Measurements from ENCODE around the gene RPL28. TPM values are rescaled to one million over a fixed set of nuclear protein-coding genes. Genes with fewer than 3 reads are reported as not detected.

The RPL28 gene
- total RNA-seq, 4 donors from 2014 or later, result 20.7 to 1,084 (median 431) TPM

DNA sequence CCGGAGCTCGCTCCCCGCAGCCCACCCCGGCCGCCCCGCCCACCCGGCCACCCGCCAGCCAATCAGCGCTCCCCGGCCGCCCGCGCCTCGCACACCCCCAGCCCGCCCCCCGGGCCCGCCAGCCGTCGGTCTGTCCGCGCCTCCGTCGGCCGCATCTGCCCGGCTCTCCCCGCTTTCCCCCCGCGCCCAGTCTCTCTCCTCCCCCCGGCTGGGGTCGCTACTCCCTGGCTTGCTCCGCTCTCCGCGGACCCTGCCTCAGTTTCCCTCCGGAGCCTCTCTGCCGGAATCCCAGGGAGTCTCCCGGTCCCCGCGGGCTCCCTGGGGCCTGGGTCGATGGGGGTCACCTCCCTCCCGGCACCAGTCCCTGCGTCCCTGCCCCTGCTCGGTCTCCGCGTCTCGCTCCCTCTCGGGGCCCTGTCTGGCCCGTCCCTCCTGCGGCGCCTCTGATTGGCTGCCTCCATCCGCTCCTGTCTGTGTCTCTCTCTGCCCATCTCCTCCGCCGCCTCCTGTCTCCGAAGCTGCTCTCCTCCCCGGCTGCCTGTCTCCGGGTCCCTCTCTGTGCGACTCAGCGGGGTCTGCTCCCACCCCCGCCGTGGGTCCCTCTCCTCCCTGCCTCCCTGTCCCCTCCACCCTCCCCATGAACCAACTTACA, 16.0 kb upstream of the RPL28 start:
- TF ChIP-seq, protein P1, sequence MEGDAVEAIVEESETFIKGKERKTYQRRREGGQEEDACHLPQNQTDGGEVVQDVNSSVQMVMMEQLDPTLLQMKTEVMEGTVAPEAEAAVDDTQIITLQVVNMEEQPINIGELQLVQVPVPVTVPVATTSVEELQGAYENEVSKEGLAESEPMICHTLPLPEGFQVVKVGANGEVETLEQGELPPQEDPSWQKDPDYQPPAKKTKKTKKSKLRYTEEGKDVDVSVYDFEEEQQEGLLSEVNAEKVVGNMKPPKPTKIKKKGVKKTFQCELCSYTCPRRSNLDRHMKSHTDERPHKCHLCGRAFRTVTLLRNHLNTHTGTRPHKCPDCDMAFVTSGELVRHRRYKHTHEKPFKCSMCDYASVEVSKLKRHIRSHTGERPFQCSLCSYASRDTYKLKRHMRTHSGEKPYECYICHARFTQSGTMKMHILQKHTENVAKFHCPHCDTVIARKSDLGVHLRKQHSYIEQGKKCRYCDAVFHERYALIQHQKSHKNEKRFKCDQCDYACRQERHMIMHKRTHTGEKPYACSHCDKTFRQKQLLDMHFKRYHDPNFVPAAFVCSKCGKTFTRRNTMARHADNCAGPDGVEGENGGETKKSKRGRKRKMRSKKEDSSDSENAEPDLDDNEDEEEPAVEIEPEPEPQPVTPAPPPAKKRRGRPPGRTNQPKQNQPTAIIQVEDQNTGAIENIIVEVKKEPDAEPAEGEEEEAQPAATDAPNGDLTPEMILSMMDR (IDR thresholded peaks at IDR 0.05), result no peak
- TF ChIP-seq POLR2A (IDR thresholded peaks at IDR 0.05), result no peak
- no peaks in the 10 kb centered on the region for H3K9me3 ChIP-seq
- intact Hi-C loops (cut with DNase I; ENCODE audit: low total_unique reads), result no loop called here
- H3K4me1 ChIP-seq, result peaks cover 0 to 14% of the 10 kb centered on the region in 2 donors
- no peak overlapping the region for H3K4me3 ChIP-seq
- peaks cover 17 to 20% of the 10 kb centered on the region in 2 donors for H3K27me3 ChIP-seq
- no peaks in the 10 kb centered on the region for H3K36me3 ChIP-seq
- no peak for DNase-seq
- no peak overlapping the region for H3K27ac ChIP-seq

DNA sequence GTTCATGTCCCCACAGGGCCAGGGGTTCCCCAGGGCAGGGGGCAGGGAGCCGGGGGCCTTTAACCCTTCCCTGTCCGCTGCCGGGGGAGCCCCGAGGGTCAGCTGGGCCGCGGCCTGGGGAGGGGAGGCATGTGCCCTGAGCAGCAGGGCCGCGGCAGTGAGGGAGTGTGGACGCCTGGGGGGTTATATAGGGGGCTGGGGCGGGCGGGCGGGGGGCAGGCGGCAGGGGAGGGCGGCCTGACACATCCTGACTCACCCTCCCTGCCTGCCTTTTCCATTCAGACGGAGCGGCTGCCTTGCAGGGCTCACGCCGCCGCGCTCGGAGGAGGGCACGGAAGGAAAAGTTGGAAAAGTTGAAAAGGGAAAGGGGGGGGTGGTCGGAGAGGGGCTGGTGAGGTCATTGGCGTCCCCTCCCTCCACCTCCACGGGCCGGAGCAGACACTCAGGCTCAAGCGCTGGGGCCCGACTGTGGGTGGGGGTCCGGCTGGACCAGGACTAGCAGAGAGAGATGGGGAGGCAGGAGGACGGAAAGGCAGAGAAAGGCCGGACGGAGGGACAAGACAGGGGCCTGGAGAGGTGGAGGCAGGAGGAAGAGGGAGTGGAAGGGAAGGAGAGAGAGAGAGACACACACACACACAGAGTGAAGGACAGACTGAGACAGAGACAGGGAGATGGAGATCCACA, 15.3 kb upstream of the RPL28 start, which contains the start of gene IL11:
Gene IL11 (minus strand): TSS at position 159 of the 684 bp plus-strand sequence. CDS start 153 bp downstream, at position 6.
- TF ChIP-seq, protein P1 (IDR thresholded peaks at IDR 0.05), result no peak
- TF ChIP-seq POLR2A (IDR thresholded peaks at IDR 0.05), result no peak
- intact Hi-C loops (cut with DNase I; ENCODE audit: low total_unique reads), result no loop called here
- no peaks in the 10 kb centered on the region for H3K9me3 ChIP-seq
- H3K4me1 ChIP-seq, result peaks cover 0 to 14% of the 10 kb centered on the region in 2 donors
- H3K36me3 ChIP-seq, result no peaks in the 10 kb centered on the region
- peaks cover 17 to 22% of the 10 kb centered on the region in 2 donors for H3K27me3 ChIP-seq
- no peak within 1 kb of the TSS for H3K4me3 ChIP-seq
- no peak for DNase-seq
- H3K27ac ChIP-seq, result no peak within 1 kb of the TSS

DNA sequence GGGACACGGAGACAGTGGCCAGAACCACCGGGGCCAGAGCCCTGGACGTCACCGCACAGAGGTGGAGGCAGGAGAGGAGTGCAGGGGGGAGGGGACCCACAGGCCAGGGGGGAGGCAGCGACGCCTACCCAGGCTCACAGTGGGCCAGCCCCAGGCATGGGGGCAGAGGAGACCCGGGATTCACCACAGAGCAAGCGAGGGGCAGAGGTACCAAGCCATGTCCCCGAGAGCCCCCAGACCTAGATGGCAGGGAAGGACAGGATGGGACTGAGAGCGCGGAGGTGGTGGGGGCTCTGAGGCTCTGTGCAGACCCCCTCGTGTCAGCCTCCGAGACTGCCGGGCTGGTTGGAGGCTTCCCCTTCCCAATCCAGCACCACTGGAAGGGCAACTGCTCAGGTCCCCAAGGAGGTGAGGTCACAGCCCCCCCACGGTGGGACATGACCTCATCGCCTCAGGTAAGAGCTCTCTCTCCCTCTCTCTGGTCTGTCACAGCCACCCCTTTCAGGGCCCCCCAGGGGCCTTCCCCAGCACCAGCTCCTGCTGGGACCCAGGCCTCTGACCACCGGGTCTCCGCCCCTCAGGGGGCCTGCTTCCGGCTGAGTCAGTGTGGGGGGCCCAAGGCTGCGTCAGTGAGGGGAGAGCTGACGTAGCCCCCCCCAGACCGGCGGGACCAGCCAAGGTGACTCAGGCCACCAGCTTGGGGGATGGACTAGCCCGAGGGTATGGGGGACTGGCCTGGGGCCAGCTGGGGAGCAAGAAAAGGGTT, 13.2 kb upstream of the RPL28 start:
- intact Hi-C loops (cut with DNase I; ENCODE audit: low total_unique reads), result no loop called here
- no peak for DNase-seq
- TF ChIP-seq POLR2A (IDR thresholded peaks at IDR 0.05), result no peak
- TF ChIP-seq, protein P1 (IDR thresholded peaks at IDR 0.05), result no peak
- no peaks in the 10 kb centered on the region for H3K9me3 ChIP-seq
- peaks cover 0 to 15% of the 10 kb centered on the region in 2 donors for H3K4me1 ChIP-seq
- H3K27ac ChIP-seq, result no peak overlapping the region
- H3K36me3 ChIP-seq, result no peaks in the 10 kb centered on the region
- no peak overlapping the region for H3K4me3 ChIP-seq
- H3K27me3 ChIP-seq, result peaks cover 17 to 36% of the 10 kb centered on the region in 2 donors

DNA sequence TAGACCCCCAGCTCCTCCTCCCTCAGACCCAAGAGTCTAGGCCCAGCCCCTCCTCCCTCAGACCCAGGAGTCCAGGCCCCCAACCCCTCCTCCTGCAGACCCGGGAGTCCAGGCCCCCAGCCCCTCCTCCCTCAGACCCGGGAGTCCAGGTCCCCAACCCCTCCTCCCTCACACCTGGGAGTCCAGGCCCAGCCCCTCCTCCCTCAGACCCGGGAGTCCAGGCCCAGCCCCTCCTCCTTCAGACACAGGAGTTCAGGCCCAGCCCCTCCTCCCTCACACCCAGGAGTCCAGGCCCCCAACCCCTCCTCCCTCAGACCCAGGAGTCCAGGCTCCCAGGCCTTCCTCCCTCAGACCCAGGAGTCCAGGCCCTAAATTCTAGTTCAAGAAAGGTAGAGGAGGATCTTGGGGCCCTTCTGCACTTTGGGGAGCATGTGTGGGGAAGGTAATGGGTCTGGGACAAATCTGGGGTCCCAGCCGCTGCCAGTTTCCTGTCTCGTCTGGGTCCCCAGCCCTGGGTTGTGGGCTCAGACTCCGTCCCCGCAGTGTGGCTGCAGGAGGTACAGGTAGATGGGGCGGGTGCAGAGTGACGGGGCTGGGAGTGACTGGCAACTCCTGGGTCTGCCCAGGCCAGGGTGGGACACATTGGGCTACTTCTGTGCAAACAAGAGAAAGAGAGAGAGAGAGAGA, 12.3 kb upstream of the RPL28 start:
- Histone ChIP-seq H3K36me3 (no peaks in the 10 kb centered on the region), H3K27me3 (peaks cover 17 to 31% of the 10 kb centered on the region in 2 donors), H3K9me3 (no peaks in the 10 kb centered on the region), H3K4me1 (peaks cover 0 to 17% of the 10 kb centered on the region in 2 donors), H3K4me3 (no peak overlapping the region), H3K27ac (no peak overlapping the region)
- DNase-seq, result no peak
- no peak for TF ChIP-seq POLR2A (IDR thresholded peaks at IDR 0.05)
- TF ChIP-seq, protein P1 (IDR thresholded peaks at IDR 0.05), result no peak
- intact Hi-C loops (cut with DNase I; ENCODE audit: low total_unique reads), result no loop called here

All from uterus (tissue), 4 donors.